A549 (cell line): ENCODE results near the gene PNKP. TPM values are rescaled to one million over a fixed set of nuclear protein-coding genes. Genes with fewer than 3 reads are reported as not detected.

Experiments
- ATAC-seq, 2 experiments: fragments of 200-7000 bp in 1 of 2; fragments of >200 bp in 1 of 2; cut with Nextera tagmentation in 1 of 2; cut with Tn5 transposase in 1 of 2; 3 replicates each; pipeline versions ENCODE4 v1.8.0 to v1.9.1; 2018 to 2020; ENCODE audit warnings: mild to moderate bottlenecking in 1 of 2, moderate library complexity in 1 of 2
- CTCF ChIA-PET: fragments of 300-600 bp; sonication (Branson Sonifier 250); formaldehyde crosslinking; extraction: SDS; loops from one replicate; lab custom pipeline; 2021; ENCODE audit warnings: antibody characterized with exemption, inconsistent platforms; lab: Yijun Ruan, JAX
- POLR2A ChIA-PET: fragments of 350-600 bp; formaldehyde crosslinking; extraction: SDS; loops from one replicate; lab custom pipeline; 2021; ENCODE audit warnings: antibody characterized with exemption, inconsistent platforms; lab: Yijun Ruan, JAX
- DNase-seq, 2 experiments: peaks; one replicate each; pipeline versions ENCODE4 v3.0.0 to v3.0.0-alpha.2; 2011 to 2016; ENCODE audit warnings: low read depth in 1 of 2, low spot score in 1 of 2
- FAIRE-seq: peaks from 2 replicates; lab custom pipeline; 2011; peaks lifted over from hg19 to GRCh38; lab: Jason Lieb, UNC
- H3K27ac ChIP-seq, 2 experiments: fragments of >200 bp; sonication (Bioruptor Twin); formaldehyde crosslinking; 3 replicates each; pipeline ENCODE4 v1.5.1; 2016 to 2017
- H3K4me1 ChIP-seq: fragments of >200 bp; sonication (Bioruptor Twin); formaldehyde crosslinking; 3 replicates; pipeline ENCODE4 v1.6.1; 2016
- H3K4me2 ChIP-seq: fragments of >200 bp; sonication (Bioruptor Twin); formaldehyde crosslinking; 3 replicates; pipeline ENCODE4 v1.6.1; 2016
- H3K4me3 ChIP-seq: fragments of >200 bp; sonication (Bioruptor Twin); formaldehyde crosslinking; 3 replicates; pipeline ENCODE4 v1.5.1; 2016
- H3K9me3 ChIP-seq: fragments of >200 bp; sonication (Bioruptor Twin); formaldehyde crosslinking; 3 replicates; pipeline ENCODE4 v1.6.1; 2016
- CBX2 ChIP-seq: fragments of 200-600 bp; sonication (generic); IDR thresholded peaks from 2 replicates; pipeline ENCODE4 v1.6.1; 2016; ENCODE audit warnings: low read depth, mild to moderate bottlenecking, borderline replicate concordance
- CBX8 ChIP-seq: fragments of 200-600 bp; sonication (generic); IDR thresholded peaks from 2 replicates; pipeline ENCODE4 v1.6.1; 2016
- CEBPB ChIP-seq, 2 experiments: fragments of >200 bp in 1 of 2; sonication (Bioruptor Twin) in 1 of 2; formaldehyde crosslinking in 1 of 2; IDR thresholded peaks; 2 replicates each; pipeline ENCODE4 v1.6.1; 2012 to 2016
- CHD2 ChIP-seq: fragments of 150-350 bp; IDR thresholded peaks from 2 replicates; pipeline ENCODE4 v1.6.1; 2014; ENCODE audit warnings: low read length; ENCODE audit not compliant: partially characterized antibody
- CHD4 ChIP-seq: fragments of 200-600 bp; sonication (generic); IDR thresholded peaks from 2 replicates; pipeline ENCODE4 v1.6.1; 2016; ENCODE audit warnings: antibody characterized with exemption, mild to moderate bottlenecking, borderline replicate concordance
- ESRRA ChIP-seq: fragments of 150-350 bp; IDR thresholded peaks from 2 replicates; pipeline ENCODE4 v1.6.1; 2014; ENCODE audit warnings: mild to moderate bottlenecking, low read length, borderline replicate concordance
- FOSB ChIP-seq: fragments of 250-450 bp; sonication (Bioruptor Pico); IDR thresholded peaks from 2 replicates; pipeline ENCODE4 v1.5.0; 2020; ENCODE audit warnings: mild to moderate bottlenecking, moderate library complexity
- FOSL2 ChIP-seq, 2 experiments: fragments of 450-650 bp in 1 of 2; fragments of >200 bp in 1 of 2; sonication (Bioruptor Twin) in 1 of 2; formaldehyde crosslinking; IDR thresholded peaks; 2 replicates each; pipeline versions ENCODE4 v1.5.0 to v1.6.1; 2016 to 2020; ENCODE audit warnings: mild to moderate bottlenecking in 1 of 2, moderate library complexity in 1 of 2
- FOXS1 ChIP-seq: fragments of 250-450 bp; sonication (Bioruptor Pico); IDR thresholded peaks from 2 replicates; pipeline ENCODE4 v1.5.0; 2020; ENCODE audit warnings: mild to moderate bottlenecking, moderate library complexity
- HOXB13 ChIP-seq: fragments of 250-450 bp; sonication (Bioruptor Pico); IDR thresholded peaks from 2 replicates; pipeline ENCODE4 v1.5.0; 2020; ENCODE audit warnings: low read depth, mild to moderate bottlenecking, moderate library complexity
- MAFK ChIP-seq: fragments of 450-650 bp; IDR thresholded peaks from 2 replicates; pipeline ENCODE4 v1.6.1; 2014; ENCODE audit not compliant: partially characterized antibody
- MAX ChIP-seq: IDR thresholded peaks from 2 replicates; pipeline ENCODE4 v1.6.1; 2012
- NFE2L2 ChIP-seq: fragments of 150-350 bp; conservative IDR thresholded peaks from 2 replicates; pipeline ENCODE4 v1.6.1; 2014; ENCODE audit warnings: low read length
- NR3C1 ChIP-seq: fragments of >200 bp; sonication (Bioruptor Twin); formaldehyde crosslinking; IDR thresholded peaks from 3 replicates; pipeline ENCODE4 v1.6.1; 2017
- POLR2A ChIP-seq: IDR thresholded peaks from 2 replicates; pipeline ENCODE4 v1.6.1; 2012; ENCODE audit warnings: mild to moderate bottlenecking, low read length
- POLR2AphosphoS2 ChIP-seq: conservative IDR thresholded peaks from 2 replicates; pipeline ENCODE4 v1.6.1; 2012; ENCODE audit warnings: low read length, improper control_type of control experiment, inconsistent platforms
- RFX5 ChIP-seq: fragments of 450-650 bp; IDR thresholded peaks from 2 replicates; pipeline ENCODE4 v1.7.1; 2014; ENCODE audit warnings: antibody characterized with exemption, mild to moderate bottlenecking, moderate library complexity
- SREBF2 ChIP-seq: fragments of 450-650 bp; IDR thresholded peaks from 2 replicates; pipeline ENCODE4 v1.6.1; 2014; ENCODE audit warnings: mild to moderate bottlenecking, moderate library complexity
- WGBS: methylation state at CpG from one replicate; pipeline ENCODE4 v1.1.6; 2017; ENCODE audit errors: missing lambda C conversion rate; 5-methylcytosine and 5-hydroxymethylcytosine counted together
- polyA plus RNA-seq, 4 experiments: library from polyadenylated mRNA; depleted of rRNA in 3 of 4; stranded (reverse); fragments of >200 nt; fragmentation: RNase III in 1 of 4; extraction: RNeasy Plus Mini Kit Qiagen cat#74134 plus additional on column Dnase treatment in 1 of 4; gene quantifications; 2 replicates in 3 of 4; 3 replicates in 1 of 4; pipeline ENCODE4 v1.2.3, GENCODE V29; 2011 to 2017
- TF ChIP-seq, protein P1 (sequence below): IDR thresholded peaks from 2 replicates; pipeline ENCODE4 v1.6.1; 2012; ENCODE audit warnings: low read depth, borderline replicate concordance
- TF ChIP-seq, protein P2 (sequence below): IDR thresholded peaks from 2 replicates; pipeline ENCODE4 v1.6.1; 2012
- TF ChIP-seq, protein P3 (sequence below): fragments of 450-650 bp; IDR thresholded peaks from 2 replicates; pipeline ENCODE4 v1.6.1; 2014; ENCODE audit warnings: antibody characterized with exemption
- TF ChIP-seq, protein P4 (sequence below): fragments of >200 bp; sonication (Bioruptor Twin); formaldehyde crosslinking; IDR thresholded peaks from 2 replicates; pipeline ENCODE4 v1.6.1; 2016

Gene PNKP
- polyA plus RNA-seq, 2 of the 4 experiments (the other 2 are of a cell fraction): 23.3 to 71.2 TPM

DNA sequence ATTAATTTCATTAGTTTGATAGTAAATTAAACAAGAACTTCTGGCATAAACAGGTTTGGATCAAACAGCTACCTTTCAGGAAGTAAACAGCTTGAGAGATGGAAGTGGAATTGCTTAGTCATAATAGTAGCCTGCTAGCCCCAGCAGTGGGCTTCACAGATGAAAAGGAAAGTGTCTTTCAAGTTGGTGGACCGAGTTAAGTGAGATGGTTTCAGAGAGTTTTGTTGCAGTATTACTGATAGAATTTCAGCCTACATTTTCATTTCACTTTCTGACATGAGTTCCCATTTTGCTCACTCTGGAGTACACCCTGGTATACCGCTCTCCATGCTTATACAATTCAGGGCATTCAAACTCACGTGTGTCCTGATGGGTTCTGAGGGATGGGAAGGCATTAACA is 18.4 kb downstream of the PNKP start:
- ChIA-PET CTCF (interaction anchor here (1.1 to 1.3 kb wide), 2 partner anchors 14 to 121 kb away, joined by 3 to 7 read pairs; no protein-coding TSS in a partner anchor), POLR2A (interaction anchor here (0.6 kb wide), 1 partner anchor 1230 kb away, joined by 4 read pairs; the partner anchor contains the start of gene RPL18)
- WGBS: 78% methylated on average over 3 of the region's 3 CpGs
- Histone ChIP-seq H3K4me1 (peaks cover 17% of the 10 kb centered on the region), H3K9me3 (no peaks in the 10 kb centered on the region), H3K4me3 (no peak overlapping the region), H3K4me2 (no peak overlapping the region), H3K27ac (no peak overlapping the region)
- ATAC-seq (no peak), FAIRE-seq (no peak), DNase-seq (no peak)
- TF ChIP-seq NFE2L2: no peak; the same call in 1 of the 2 replicates
- no peak for TF ChIP-seq MAX
- no peak for TF ChIP-seq FOXS1 (CRISPR knock-in tag)
- TF ChIP-seq CBX8: no peak
- no peak for TF ChIP-seq SREBF2
- no peak for TF ChIP-seq ESRRA
- TF ChIP-seq MAFK: no peak
- TF ChIP-seq POLR2A: no peak
- TF ChIP-seq, protein P1, sequence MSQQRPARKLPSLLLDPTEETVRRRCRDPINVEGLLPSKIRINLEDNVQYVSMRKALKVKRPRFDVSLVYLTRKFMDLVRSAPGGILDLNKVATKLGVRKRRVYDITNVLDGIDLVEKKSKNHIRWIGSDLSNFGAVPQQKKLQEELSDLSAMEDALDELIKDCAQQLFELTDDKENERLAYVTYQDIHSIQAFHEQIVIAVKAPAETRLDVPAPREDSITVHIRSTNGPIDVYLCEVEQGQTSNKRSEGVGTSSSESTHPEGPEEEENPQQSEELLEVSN: no peak
- TF ChIP-seq FOSB (CRISPR knock-in tag): no peak
- no peak for TF ChIP-seq CHD2
- TF ChIP-seq CHD4: no peak
- no peak for TF ChIP-seq NR3C1

DNA sequence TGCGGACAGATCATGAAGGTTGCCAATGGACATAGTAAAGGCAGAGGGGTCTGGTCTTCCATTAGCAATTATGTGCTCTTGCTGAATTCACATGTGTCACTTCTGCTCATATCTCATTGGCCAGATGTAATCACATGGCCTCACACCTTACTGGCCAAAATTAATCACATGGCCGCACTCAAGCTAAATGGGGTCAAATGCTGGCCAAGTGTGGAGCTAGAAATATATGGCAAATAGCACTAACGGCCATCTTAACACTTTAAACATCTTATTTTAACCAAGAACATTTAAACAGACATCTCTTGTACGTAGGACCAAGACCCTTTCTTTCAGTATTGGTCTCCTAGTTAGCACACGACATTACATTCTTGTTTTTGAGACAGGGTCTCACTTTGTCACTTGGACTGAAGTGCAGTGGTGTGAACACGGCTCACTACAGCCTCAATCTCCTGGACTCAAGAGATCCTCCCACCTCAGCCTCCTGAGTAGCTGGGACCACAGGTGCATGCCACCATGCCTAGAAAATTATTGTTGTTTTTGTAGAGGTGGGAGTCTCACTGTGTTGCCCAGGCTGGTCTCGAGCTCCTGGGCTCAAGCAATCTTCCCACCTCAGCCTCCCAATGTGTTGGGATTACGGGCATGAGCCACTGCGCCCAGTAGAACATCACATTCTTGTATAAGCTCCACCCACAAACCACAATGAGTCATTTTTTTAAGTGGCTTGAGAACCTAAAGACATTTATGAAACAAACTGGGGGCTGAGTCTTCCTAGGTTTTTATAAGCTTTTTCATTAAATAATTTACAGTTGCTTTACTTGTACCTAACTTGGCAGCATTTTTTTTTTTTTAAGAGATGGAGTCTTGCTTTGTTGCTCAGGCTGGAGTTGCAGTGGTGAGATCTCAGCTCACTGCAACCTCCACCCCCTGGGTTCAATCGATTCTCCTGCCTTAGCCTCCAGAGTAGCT is 19.4 kb downstream of the PNKP start:
- 0 out of 2 replicates have a peak, but pooled peaks have one; percentile 13 for TF ChIP-seq MAX
- TF ChIP-seq CBX2: no peak
- TF ChIP-seq, protein P2, sequence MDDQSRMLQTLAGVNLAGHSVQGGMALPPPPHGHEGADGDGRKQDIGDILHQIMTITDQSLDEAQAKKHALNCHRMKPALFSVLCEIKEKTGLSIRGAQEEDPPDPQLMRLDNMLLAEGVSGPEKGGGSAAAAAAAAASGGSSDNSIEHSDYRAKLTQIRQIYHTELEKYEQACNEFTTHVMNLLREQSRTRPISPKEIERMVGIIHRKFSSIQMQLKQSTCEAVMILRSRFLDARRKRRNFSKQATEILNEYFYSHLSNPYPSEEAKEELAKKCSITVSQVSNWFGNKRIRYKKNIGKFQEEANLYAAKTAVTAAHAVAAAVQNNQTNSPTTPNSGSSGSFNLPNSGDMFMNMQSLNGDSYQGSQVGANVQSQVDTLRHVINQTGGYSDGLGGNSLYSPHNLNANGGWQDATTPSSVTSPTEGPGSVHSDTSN: no peak
- no peak for TF ChIP-seq CHD4
- TF ChIP-seq FOSL2 (IDR thresholded peaks at IDR 0.05): no peak
- TF ChIP-seq FOSL2 (CRISPR knock-in tag; IDR thresholded peaks at IDR 0.05): 0 out of 2 replicates have a peak, but pooled peaks have one; percentile 5
- TF ChIP-seq, protein P3, sequence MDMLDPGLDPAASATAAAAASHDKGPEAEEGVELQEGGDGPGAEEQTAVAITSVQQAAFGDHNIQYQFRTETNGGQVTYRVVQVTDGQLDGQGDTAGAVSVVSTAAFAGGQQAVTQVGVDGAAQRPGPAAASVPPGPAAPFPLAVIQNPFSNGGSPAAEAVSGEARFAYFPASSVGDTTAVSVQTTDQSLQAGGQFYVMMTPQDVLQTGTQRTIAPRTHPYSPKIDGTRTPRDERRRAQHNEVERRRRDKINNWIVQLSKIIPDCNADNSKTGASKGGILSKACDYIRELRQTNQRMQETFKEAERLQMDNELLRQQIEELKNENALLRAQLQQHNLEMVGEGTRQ: peak; percentile 84
- no peak; the same call in 1 of the 2 replicates for TF ChIP-seq HOXB13 (CRISPR knock-in tag)
- TF ChIP-seq, protein P4, sequence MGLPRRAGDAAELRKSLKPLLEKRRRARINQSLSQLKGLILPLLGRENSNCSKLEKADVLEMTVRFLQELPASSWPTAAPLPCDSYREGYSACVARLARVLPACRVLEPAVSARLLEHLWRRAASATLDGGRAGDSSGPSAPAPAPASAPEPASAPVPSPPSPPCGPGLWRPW: no peak
- TF ChIP-seq FOXS1 (CRISPR knock-in tag): no peak
- no peak for TF ChIP-seq RFX5
- no peak for TF ChIP-seq POLR2AphosphoS2
- TF ChIP-seq CEBPB (IDR thresholded peaks at IDR 0.05): no peak
- FAIRE-seq (no peak), ATAC-seq (no peak), DNase-seq (no peak)
- H3K27ac ChIP-seq: no peak overlapping the region
- no peaks in the 10 kb centered on the region for H3K9me3 ChIP-seq
- H3K4me2 ChIP-seq: no peak overlapping the region
- 83% methylated on average over 10 of the region's 10 CpGs for WGBS
- CTCF ChIA-PET: interaction anchor here (0.6 to 1.3 kb wide), 3 partner anchors 15 to 120 kb away, joined by 3 to 7 read pairs (median 3); no protein-coding TSS in a partner anchor
- H3K4me3 ChIP-seq: no peak overlapping the region
- POLR2A ChIA-PET: interaction anchor here (0.6 to 1.7 kb wide), 2 partner anchors 21 to 1229 kb away, joined by 4 to 6 read pairs; partner anchors contain the start of gene RPL18
- H3K4me1 ChIP-seq: peaks cover 15% of the 10 kb centered on the region
